Measurements from ENCODE around the gene ATAD3C.
A peak's percentile ranks its signal among the peaks of the same experiment; 100 is the strongest.
"Not testable (repeated sequence)": the region's sequence is repeated elsewhere in the genome, so short reads cannot be mapped to it uniquely, and the experiment has no call there.

Gene ATAD3C

DNA sequence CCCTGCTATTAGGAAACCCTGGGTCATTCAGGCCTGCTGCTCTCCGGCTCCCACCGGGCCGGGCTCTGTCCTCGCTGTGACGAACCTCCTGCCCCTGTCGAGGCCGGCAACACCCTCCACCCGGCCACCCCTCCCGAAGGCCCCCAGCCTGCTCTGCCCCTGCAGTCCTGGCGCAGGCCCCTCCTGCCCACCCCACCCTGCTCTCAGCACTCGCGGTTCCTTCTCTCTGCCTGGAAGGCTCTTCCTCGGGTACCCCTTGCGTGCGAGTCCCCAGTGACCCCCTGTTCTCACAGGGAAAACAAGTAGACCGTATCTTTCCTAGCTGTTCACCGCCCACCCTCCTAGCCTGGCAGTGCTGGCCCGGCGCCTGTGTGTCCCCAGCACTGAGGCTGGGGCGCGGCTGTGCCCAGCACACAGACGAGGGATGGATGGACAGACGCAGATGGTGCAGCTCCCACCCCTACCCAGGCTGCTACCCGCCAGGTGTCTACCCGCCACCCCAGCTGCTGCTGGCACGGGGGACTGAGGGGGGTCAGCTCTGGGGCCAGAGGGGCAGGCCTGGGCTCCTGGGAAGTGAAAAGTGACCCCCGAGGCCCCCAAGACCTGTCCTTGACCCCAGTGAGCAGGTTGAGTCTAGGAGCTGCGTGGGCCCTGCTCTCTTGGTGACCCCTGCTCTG lies 17.1 kb upstream of the ATAD3C start:
- DNase-seq, result no peak

DNA sequence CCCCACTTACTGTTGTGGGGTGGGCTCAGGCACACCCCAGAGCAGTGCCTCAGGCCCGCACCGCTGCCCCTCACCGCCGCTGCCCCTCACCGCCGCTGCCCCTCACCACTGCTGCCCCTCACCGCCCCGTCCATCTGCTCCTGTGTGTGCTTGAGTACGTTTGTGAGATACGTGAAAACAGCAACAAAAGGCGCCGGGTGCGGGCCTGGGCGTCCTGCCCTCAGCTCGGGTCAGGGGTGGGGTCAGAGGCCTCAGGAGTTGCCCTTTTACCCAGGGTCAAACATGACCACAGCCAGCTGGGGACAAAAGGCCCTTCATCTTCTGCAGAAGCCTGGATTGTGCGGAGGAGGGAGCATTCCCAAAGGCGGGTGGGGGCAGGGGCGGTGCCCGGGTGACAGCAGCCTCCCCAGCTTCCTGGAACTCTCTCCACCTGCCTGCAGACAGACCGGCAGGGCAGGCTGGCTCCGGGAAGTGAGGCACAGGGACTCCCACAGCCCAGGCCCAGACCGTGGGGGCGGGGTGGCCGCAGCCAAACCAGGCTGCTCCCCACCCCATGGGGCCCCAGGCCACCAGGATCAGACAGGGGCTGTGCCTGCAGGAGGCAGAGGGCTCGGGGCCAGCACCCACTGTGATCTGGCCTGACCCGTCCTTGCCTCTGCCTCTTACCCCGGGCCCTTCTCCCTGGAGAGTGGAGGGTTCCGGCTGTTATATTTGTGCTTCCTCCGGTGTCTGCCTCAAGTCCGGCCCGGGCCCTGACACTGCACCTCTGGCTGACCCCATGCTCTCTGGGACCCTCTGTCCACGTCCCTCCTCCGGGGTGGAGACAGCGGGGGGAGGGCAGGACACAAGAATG lies 16.3 kb upstream of the ATAD3C start:
- no peak for DNase-seq

DNA sequence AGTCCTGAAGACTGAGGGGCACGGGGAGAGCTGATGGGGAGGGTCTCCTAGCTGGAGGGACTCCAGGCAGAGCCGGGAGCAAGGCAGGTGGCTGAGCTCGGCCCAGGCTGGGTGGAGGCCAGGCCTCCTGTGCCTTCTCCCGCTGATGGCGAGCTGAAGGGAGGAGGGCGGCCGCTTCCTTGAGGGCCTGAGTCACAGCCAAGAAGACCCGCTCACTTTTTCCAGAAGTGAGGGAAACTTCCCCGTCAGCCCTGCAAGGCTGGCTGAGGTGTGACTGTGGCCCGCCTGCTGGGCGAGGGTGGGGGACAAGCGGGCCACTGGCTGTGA lies 15.7 kb upstream of the ATAD3C start:
- DNase-seq, result no peak

DNA sequence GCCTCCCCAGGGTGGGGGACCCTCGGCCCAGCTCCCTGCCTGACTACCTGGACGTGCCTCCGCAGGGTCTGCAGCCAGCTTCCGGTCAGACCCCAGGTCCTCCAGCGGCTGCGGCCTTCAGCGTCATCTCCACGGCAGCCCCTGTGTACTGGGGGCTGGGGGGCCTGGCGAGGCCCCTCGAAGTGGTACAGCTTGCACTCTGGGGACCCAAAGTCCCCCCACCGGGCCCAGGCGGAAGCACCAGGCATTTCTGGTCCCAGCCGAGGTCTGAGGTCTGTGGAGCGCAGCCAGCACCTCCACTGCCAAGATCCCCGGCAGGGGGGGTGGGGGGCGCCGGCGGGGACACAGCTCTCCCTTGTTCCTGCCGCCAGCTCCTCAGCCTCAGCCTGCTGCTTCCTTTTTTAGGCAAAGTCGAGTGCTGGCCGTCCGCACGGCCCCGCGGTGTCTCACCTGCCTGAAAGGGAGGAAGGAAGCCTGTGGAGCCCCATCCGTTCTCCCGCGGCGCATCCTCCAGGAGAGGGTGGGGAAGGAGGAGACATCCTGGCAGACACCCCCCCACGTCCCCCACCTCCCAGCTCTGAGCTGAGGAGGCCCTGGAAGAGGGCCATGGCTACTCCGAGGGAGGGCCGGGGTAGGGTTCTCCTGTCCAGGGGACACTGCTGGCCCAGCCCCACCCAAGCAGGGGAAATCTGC lies 15.2 kb upstream of the ATAD3C start:
- DNase-seq, result peak in 1 of 2 experiments; percentile 43

DNA sequence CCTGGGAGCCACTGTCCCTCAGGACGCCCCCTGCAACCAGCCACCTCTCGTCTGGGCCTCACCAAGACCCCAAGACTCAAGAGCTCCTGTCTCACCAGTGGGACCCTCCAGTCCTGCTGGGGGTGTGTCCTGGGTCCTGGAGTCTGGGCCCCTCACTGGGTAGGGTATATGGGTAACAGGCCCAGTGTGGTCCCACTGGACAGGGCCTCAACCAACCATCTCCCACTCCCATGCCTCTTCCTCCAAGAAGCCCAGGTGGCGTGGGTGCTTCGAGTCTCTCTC lies 14.7 kb upstream of the ATAD3C start:
- DNase-seq, result no peak

DNA sequence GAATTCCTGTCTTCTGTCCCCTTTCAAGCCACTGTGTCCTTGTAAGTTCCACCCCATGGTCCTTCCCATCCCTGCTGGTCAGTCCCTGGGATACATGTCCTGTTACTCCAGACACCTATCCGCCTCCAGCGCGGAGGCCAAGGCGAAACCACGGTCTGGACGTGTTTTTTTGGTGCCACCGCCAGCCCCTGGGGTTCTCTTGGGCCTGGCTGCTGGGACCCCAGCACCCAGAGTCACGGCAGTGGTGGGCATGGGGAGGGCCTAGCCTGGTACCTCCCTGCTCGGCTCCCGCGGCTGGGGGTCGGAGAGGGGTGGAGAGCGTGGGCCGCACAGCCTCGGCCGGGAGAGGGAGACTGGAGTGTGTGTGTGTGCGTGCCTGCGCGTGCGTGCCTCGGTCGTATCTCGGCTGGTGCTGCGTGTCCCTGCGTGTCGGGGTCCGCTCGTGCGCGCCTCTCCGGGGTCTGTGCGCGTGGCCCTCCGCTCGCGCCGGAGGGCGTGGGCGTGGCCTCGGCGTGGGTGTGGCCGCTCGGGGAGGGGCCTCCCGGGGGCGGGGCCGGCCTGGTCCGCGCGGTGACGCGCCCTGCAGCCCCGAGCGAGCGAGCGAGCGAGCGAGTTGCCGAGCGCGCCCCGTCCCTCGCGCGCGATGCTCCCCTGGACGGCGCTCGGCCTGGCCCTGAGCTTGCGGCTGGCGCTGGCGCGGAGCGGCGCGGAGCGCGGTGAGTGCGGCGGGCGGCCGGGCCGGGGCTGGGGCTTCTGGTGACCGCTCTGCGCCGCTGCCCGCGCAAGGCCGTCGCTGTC lies 14.2 kb upstream of the ATAD3C start, which contains the start of gene VWA1:
TSS of gene VWA1 (plus strand) at position 585 of the 798 bp plus-strand sequence. CDS start at position 644, 59 bp downstream.
- peak; percentile 42 to 49 for DNase-seq

DNA sequence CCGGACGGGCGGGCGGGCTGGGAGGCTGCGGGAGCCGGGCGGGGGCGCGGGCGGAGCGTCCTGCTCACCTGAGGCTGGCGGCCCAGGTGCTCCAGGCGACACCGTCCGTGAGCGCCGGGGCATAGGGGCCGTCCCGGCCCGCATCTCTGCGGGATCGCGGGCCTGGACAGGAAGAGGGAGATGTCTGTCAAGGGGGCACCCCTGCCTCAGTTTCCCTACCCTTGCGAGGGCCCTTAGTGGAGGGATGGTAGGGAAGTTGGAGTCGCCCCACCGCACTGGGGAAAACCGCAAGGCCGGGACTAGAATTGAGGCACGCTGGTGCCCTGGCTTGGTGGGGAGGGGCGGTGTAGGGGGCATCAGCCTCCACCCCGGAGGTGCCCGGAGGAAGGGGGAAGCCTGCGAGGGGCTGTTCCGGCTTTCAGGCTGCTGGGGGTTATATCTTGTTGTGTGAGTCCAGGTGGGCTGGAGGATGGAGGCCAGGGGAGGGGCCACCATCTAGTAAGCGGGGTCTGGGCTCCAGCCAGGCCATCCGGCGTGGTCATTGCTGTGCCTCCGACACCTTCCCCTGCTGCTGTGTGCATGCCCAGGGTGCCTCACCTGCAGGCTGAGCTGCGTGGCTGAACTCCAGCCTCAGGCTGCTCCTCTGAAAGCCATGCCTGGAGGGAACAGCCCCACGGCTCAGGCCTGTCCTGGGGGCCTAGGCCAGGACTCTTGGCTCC lies 13.4 kb upstream of the ATAD3C start:
- no peak for DNase-seq

DNA sequence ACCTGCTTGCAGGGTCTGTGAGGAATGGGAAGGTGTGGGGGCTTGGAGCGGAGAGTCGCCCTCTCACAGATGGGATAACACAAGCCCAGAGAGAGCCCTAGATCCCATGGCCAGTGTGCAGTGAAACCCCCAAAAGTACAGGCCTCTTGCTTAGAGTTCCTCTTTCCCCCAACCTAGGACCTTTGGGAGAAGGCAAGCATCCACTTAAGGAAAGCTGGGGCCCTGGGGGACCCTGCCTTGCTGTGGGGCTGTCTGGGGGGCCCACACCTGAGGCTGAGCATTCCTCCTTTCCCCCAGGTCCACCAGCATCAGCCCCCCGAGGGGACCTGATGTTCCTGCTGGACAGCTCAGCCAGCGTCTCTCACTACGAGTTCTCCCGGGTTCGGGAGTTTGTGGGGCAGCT lies 12.9 kb upstream of the ATAD3C start:
- no peak for DNase-seq

DNA sequence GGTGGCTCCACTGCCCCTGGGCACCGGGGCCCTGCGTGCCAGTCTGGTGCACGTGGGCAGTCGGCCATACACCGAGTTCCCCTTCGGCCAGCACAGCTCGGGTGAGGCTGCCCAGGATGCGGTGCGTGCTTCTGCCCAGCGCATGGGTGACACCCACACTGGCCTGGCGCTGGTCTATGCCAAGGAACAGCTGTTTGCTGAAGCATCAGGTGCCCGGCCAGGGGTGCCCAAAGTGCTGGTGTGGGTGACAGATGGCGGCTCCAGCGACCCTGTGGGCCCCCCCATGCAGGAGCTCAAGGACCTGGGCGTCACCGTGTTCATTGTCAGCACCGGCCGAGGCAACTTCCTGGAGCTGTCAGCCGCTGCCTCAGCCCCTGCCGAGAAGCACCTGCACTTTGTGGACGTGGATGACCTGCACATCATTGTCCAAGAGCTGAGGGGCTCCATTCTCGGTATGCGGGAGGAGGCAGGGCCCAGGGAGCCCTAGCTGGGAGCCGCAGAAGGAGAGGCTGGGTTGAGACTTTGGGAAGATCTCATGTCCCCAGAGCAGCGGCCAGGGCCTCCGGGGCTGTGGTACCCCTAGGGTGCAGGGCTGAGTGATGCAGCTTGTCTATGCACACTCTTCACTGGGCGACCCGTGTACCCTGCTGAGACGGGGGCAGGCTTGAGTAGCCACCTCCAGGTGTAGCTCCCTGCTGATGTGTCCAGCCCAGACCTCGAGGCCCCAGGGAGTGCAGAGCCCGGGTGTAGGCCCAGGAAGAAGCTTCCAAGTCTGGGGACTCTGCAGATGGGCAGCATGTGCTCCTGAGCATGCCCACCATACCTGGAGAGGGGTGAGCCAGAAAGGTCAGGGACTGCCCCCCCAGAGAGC lies 12.2 kb upstream of the ATAD3C start:
- no peak for DNase-seq

DNA sequence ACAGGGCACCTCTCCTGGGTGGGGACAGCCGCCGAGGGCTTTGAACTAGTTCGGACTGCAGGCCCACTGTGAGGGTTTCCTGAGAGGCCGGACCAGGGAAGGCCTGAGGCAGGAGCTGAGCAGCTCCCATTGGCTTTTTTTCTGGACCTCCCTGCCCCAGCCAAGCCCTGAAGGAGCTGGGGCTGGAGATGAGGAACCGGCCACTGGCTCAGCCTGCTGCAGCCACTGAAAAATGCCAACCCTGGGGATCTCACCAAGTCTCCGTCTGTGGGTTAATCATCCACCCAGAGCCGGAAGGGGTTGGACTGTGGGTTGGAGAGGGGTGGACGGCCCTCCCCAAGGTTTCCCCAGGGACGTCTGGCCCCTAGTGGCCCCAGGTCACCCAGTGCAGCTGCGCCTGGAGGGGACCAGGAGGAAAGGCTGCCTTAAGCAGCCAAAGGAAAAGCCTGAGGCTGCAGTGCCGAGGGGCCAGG lies 11.5 kb upstream of the ATAD3C start:
- no peak for DNase-seq

DNA sequence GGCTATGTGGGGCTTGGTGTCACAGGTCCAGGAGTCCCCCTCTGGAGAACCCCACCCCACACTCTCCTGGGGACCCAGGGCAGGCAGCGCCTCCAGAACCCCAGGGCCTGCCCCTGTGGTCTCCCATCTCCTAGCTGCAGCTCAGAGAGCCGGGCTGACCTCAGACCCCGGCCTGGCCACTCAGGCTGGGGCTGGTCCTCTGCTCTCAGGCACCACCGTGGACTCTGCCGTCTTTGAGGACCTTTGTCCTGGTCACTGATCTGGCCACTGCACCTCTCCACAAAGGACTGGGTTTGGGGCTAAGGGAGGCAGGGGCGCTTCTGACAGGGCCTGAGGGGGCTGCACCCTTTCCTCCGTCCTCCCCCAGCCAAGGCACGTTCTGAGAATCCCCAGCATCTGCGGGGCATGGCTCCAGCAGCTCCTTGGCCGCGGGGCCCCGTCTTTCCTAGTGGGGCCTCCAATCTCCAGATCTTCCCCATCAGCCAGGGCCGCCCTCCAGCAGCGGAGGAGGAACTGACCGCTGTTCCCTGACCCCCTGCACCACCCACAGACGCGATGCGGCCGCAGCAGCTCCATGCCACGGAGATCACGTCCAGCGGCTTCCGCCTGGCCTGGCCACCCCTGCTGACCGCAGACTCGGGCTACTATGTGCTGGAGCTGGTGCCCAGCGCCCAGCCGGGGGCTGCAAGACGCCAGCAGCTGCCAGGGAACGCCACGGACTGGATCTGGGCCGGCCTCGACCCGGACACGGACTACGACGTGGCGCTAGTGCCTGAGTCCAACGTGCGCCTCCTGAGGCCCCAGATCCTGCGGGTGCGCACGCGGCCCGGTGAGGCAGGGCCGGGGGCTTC lies 10.7 kb upstream of the ATAD3C start:
- DNase-seq, result no peak

DNA sequence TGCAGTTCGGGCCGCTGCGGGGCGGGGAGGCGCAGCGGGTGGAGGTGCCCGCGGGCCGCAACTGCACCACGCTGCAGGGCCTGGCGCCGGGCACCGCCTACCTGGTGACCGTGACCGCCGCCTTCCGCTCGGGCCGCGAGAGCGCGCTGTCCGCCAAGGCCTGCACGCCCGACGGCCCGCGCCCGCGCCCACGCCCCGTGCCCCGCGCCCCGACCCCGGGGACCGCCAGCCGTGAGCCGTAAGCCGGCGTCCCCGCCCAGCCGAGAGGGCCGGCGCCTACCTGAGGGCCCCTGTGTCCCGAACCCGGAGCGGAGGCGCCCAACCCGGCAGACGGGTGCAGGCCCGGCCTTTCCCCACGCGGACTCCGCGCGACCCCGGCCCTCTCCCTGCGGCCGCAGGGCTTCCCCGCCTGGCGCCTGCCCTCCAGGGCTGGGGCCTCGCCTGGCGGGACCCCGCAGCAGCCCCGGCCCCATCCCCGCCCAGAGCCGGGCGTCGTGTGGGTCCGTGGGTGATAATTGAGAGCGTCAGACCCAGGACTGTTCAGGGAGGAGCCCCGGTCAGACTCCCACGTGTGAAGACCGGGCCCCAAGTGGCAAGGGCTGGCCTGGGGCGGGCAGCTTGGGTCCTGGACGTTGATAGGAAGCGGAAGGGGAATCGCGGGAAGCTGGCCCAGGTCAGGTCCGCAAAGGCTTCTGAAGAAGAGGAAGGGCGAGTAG lies 9.8 kb upstream of the ATAD3C start:
- no peak for DNase-seq

DNA sequence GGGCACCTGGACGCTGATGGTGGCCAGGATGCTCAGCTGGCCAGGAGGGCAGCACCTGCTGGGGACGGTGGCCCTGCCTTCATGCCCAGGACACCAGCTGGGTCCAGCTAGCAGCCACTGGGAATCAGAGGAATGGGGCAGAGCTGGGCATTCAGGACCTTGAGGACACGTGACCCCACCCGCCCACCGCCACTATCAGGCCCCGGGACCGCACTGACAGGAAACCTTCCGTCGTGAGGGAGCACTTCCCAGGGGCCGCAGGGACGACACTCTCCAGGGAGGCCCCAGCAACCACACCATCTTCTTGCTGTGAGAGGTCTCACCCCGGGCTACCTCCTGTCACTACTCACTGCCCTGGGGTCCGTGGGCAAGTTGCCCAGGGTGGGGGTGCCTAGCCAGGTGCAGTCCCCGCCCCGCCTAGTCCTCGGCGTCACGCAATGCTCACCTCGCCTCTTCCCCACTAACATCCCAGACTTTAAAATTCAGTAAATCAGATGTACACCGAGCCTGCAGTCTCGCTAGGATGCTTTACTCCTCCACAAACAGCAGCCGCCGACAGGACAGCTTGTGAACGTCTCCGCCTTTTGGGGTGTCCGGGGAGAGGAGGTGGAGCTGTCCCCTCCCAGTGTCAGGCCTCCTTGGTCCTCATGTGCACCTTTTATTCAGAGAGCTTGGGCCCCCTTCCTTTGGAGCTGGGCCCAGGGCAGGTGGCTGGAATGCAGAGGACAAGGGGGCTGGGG lies 9.1 kb upstream of the ATAD3C start:
- DNase-seq, result no peak

DNA sequence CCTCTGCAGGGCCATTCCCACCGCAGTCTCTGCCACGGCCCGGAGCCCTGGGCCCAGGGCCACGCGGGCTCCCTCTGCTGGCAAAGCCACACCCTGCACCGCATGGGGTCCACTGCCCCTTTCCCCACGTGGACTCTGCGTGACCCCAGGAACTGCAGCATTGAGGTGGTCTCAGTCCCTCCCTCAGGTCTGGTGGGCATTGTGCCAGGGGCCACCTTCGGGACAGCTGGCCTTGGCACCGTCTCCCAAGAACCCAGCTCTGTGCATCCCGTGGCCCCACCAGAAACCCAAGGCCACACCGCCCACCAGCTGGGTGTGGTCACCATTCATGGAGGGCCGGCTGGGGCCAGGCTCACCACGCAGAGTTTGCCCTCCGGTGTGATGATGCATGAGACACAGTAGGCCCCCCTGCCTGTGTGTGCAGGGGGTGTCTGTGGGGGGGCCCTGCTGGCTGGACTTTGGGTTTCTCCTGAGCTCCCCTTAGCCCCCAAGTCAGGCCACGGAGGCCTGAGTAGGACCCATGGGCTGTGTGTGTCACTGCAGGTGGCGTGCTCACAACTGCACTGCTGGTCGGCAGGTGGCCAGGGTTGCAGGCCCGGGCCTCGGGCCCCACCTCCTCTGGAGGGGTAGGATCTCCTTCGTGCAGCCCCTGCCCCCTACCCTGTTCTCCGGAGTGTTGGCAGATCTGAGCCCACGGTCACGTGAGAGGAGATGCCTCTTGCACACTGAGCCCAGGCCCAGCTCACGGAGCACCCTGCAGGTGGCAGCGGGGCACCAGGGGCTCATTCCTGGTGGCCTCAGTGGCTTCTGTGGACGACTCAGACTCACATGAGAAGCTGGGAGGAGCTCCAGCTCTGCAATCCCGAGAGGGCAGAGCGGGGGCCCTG lies 8.2 kb upstream of the ATAD3C start:
- no peak for DNase-seq

DNA sequence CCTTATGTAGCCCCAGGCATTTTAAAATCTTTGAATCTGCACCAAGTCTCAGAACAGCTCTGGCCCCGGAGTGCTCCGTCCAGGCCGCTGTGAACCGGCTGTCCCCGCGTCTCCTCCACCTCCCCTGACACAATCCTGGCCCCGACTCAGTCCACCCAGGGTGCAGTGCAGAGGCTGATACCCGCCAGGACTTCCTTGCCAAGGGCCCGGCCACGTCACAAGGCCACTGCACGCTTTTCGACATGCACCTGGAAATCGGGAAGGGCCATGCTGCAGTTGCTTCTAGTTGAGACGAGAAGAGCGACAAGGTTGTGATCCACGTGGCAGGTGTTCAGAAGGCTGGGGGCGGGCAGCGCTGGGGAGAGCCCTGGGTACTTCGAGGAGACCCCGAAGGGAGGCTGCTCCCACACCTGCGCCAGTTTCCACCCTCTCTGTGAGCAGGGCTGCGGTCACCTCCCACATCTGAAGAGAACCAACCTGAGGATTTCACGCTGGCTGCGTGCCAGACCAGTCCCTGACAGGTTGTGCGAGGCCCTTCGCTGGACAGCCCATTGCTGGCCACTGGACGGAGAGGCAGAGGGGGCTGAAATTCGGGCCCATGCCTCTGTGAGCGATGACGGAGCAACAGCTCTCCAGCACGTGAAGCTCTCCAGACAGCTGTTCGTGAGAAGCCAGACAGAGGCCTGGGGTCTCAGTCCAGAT lies 7.3 kb upstream of the ATAD3C start:
- DNase-seq, result no peak

DNA sequence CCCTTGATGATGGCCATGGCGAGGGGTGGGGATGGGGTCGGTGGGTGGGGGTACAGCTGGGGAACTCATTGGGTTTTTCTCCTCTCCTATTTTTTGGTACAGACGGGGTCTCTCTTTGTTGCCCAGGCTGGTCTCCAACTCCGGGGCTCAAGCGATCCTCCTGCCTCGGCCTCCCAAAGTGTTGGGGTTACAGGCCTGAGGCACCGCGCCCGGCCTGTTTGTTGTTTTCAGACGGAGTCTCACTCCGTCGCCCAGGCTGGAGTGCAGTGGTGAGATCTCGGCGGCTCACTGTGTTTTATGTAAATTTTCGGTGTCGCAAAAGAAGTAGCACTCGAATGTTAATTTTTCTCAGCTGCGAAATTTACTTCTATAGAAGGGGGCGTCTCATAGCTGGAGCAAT lies 2.9 kb upstream of the ATAD3C start:
- DNase-seq, result not testable (repeated sequence)

DNA sequence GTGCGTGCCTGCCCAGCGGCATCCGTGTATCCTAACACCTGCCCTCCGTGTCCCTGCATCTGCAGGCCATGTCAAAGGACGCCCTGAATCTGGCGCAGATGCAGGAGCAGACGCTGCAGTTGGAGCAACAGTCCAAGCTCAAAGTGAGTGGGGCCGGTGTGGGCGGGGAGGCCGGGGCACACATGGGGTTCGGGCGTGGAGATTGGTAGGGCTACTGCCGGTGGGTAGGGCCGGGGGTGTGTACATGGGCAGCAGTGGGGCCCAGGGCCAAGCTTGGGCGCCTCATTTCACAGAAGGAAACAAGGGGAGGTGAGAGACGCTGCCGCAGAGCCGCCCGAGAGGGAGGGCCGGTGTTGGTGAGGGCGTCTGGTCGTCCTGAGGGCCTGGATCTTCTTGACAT lies 1.1 kb downstream of the ATAD3C start:
- DNase-seq, result not testable (repeated sequence)

All from NCI-H2081 (cell line).